MM.1S (cell line): ENCODE measurements around the gene TLE3.

Source experiments
- DNase-seq: peaks from one replicate; pipeline ENCODE4 v3.0.0-alpha.2; 2015
- H2AFZ ChIP-seq: fragments of 300-600 bp; sonication (generic); 2 replicates; pipeline ENCODE4 v1.6.0; 2016; ENCODE audit warnings: antibody characterized with exemption, low read length
- H3F3A ChIP-seq: fragments of 300-600 bp; sonication (generic); 2 replicates; pipeline ENCODE4 v1.6.1; 2016; ENCODE audit warnings: mild to moderate bottlenecking, antibody characterized with exemption, low read length, moderate library complexity, mixed read lengths; ENCODE audit not compliant: insufficient read depth
- H3K27ac ChIP-seq: fragments of 300-600 bp; sonication (generic); 2 replicates; pipeline ENCODE4 v1.5.1; 2016; ENCODE audit warnings: mild to moderate bottlenecking, low read length
- H3K27me3 ChIP-seq: fragments of 300-600 bp; sonication (generic); replicated peaks from 2 replicates; pipeline ENCODE4 v1.6.0; 2016; ENCODE audit warnings: low read length; ENCODE audit not compliant: insufficient read depth
- H3K36me3 ChIP-seq: fragments of 300-600 bp; sonication (generic); replicated peaks from 2 replicates; pipeline ENCODE4 v1.6.1; 2016; ENCODE audit warnings: mild to moderate bottlenecking, low read length, mixed read lengths; ENCODE audit not compliant: insufficient read depth
- H3K4me1 ChIP-seq: fragments of 300-600 bp; sonication (generic); 2 replicates; pipeline ENCODE4 v1.6.1; 2016; ENCODE audit warnings: low read length, mixed read lengths
- H3K4me2 ChIP-seq: fragments of 300-600 bp; sonication (generic); 2 replicates; pipeline ENCODE4 v1.6.0; 2016; ENCODE audit warnings: low read depth, low read length
- H3K4me3 ChIP-seq: fragments of 300-600 bp; sonication (generic); 2 replicates; pipeline ENCODE4 v1.5.1; 2016; ENCODE audit warnings: low read length, mixed read lengths
- H3K79me2 ChIP-seq: fragments of 300-600 bp; sonication (generic); 2 replicates; pipeline ENCODE4 v1.6.1; 2016; ENCODE audit warnings: mixed run types, low read length, mixed read lengths
- H3K9ac ChIP-seq: fragments of 300-600 bp; sonication (generic); 2 replicates; pipeline ENCODE4 v1.6.1; 2016; ENCODE audit warnings: low read length, mixed read lengths
- H3K9me2 ChIP-seq: fragments of 300-600 bp; sonication (generic); replicated peaks from 2 replicates; pipeline ENCODE4 v1.6.1; 2016; ENCODE audit warnings: mild to moderate bottlenecking, low read length, mixed read lengths; ENCODE audit not compliant: insufficient read depth
- H3K9me3 ChIP-seq: fragments of 300-600 bp; sonication (generic); replicated peaks from 2 replicates; pipeline ENCODE4 v1.6.1; 2016; ENCODE audit warnings: mild to moderate bottlenecking, low read length, mixed read lengths; ENCODE audit not compliant: insufficient read depth
- H4K20me1 ChIP-seq: fragments of 300-600 bp; sonication (generic); 2 replicates; pipeline ENCODE4 v1.6.1; 2016; ENCODE audit warnings: mild to moderate bottlenecking, low read length, moderate library complexity, mixed read lengths; ENCODE audit not compliant: insufficient read depth
- EZH2 ChIP-seq: fragments of 300-600 bp; sonication (generic); optimal IDR thresholded peaks from 2 replicates; pipeline ENCODE3; 2017; ENCODE audit warnings: low read depth, mild to moderate bottlenecking, antibody characterized with exemption, low read length, mixed read lengths
- EZH2phosphoT487 ChIP-seq: fragments of 300-600 bp; sonication (generic); IDR thresholded peaks from 2 replicates; pipeline ENCODE4 v1.6.1; 2018; ENCODE audit warnings: antibody characterized with exemption, low read length
- TF ChIP-seq, protein P1 (sequence below): fragments of 300-600 bp; sonication (generic); IDR thresholded peaks from 2 replicates; pipeline ENCODE4 v1.5.1; 2016; ENCODE audit warnings: antibody characterized with exemption, low read length, mixed read lengths

The TLE3 gene

DNA sequence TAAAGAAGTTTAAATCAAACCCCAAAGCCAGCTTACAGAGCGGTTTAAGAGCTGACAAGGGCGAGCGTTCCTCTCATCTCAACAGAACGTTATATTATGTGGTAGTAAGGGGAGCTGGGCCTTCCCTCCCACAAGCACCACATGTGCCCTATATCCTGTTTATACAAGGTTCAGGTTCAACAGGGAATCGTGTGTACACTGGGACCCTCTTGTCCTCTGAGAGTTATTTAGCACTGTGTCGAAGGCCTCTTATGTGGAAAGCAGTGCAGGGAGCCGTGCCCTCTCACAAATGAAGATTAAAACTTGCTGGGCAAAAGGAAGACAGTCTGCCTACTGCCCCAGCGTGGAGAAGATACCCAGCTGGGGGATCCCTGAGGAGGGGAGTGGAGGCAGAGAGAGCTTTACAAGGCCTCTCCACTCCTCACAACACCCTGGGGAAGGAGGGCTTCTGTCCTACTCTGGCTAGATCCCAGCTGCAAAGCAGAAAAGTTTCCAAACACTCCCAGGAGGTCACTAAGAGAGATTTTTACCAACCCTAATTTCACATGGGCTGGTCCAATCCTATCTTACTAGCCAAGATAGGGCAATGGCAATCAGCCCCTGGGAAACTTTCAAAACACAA, 2.9 kb downstream of the TLE3 start:
- Histone ChIP-seq H3K9me3 (no peaks in the 10 kb centered on the region), H3K27me3 (no peaks in the 10 kb centered on the region), H3K4me3 (peak overlapping the region; percentile 80), H4K20me1 (peaks cover 43% of the 10 kb centered on the region), H3K27ac (peak overlapping the region; percentile 2; the same call in 1 of the 2 replicates), H3K4me1 (peaks cover 28% of the 10 kb centered on the region), H3K36me3 (no peaks in the 10 kb centered on the region; the same call in none of the 2 replicates), H3F3A (peaks cover 14% of the 10 kb centered on the region), H3K9ac (peak overlapping the region; percentile 99), H2AFZ (no peak overlapping the region), H3K4me2 (peak overlapping the region; percentile 88), H3K79me2 (peaks cover 87% of the 10 kb centered on the region), H3K9me2 (no peaks in the 10 kb centered on the region)
- TF ChIP-seq, protein P1, sequence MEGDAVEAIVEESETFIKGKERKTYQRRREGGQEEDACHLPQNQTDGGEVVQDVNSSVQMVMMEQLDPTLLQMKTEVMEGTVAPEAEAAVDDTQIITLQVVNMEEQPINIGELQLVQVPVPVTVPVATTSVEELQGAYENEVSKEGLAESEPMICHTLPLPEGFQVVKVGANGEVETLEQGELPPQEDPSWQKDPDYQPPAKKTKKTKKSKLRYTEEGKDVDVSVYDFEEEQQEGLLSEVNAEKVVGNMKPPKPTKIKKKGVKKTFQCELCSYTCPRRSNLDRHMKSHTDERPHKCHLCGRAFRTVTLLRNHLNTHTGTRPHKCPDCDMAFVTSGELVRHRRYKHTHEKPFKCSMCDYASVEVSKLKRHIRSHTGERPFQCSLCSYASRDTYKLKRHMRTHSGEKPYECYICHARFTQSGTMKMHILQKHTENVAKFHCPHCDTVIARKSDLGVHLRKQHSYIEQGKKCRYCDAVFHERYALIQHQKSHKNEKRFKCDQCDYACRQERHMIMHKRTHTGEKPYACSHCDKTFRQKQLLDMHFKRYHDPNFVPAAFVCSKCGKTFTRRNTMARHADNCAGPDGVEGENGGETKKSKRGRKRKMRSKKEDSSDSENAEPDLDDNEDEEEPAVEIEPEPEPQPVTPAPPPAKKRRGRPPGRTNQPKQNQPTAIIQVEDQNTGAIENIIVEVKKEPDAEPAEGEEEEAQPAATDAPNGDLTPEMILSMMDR, result no peak
- no peak for TF ChIP-seq EZH2
- no peak for TF ChIP-seq EZH2phosphoT487
- DNase-seq, result peak; percentile 22

GRCh38 chr15:70093481-70094319, 4.0 kb downstream of the TLE3 start:
- peak overlapping the region; percentile 88; the same call in 1 of the 2 replicates for H3K4me2 ChIP-seq
- H3K27me3 ChIP-seq, result no peaks in the 10 kb centered on the region
- peaks cover 11% of the 10 kb centered on the region for H3F3A ChIP-seq
- H3K36me3 ChIP-seq, result no peaks in the 10 kb centered on the region; the same call in none of the 2 replicates
- no peak overlapping the region for H2AFZ ChIP-seq
- no peak for DNase-seq
- H3K4me1 ChIP-seq, result peaks cover 32% of the 10 kb centered on the region
- H3K27ac ChIP-seq, result no peak overlapping the region
- H3K9me3 ChIP-seq, result no peaks in the 10 kb centered on the region
- H4K20me1 ChIP-seq, result peaks cover 46% of the 10 kb centered on the region
- peak overlapping the region; percentile 12; the same call in 1 of the 2 replicates for H3K9ac ChIP-seq
- H3K4me3 ChIP-seq, result peak overlapping the region; percentile 80; the same call in 1 of the 2 replicates
- H3K79me2 ChIP-seq, result peaks cover 92% of the 10 kb centered on the region
- H3K9me2 ChIP-seq, result no peaks in the 10 kb centered on the region
- no peak for TF ChIP-seq EZH2
- no peak for TF ChIP-seq EZH2phosphoT487
- TF ChIP-seq, protein P1, result no peak

GRCh38 chr15:70093070-70093469, 4.6 kb downstream of the TLE3 start:
- Histone ChIP-seq H2AFZ (no peak overlapping the region), H3K27ac (no peak overlapping the region), H3K4me1 (peaks cover 32% of the 10 kb centered on the region), H4K20me1 (peaks cover 46% of the 10 kb centered on the region), H3K9me2 (no peaks in the 10 kb centered on the region), H3K79me2 (peaks cover 95% of the 10 kb centered on the region), H3F3A (peaks cover 5% of the 10 kb centered on the region), H3K4me2 (peak overlapping the region; percentile 88; the same call in 1 of the 2 replicates), H3K9me3 (no peaks in the 10 kb centered on the region), H3K36me3 (peaks cover 5% of the 10 kb centered on the region), H3K9ac (peak overlapping the region; percentile 12; the same call in 1 of the 2 replicates), H3K27me3 (no peaks in the 10 kb centered on the region), H3K4me3 (no peak overlapping the region)
- TF ChIP-seq, protein P1, result no peak
- TF ChIP-seq EZH2phosphoT487 (no peak), EZH2 (no peak)
- no peak for DNase-seq
